ENCODE measurements around the gene CAV3. TPM values are rescaled to one million over a fixed set of nuclear protein-coding genes. Genes with fewer than 3 reads are reported as not detected.

Gene CAV3
- total RNA-seq, 1 experiment from 2014 or later, result not detected

- TF ChIP-seq REST (IDR thresholded peaks at IDR 0.05; ENCODE audit: low read depth) (no peak), POLR2AphosphoS5 (IDR thresholded peaks at IDR 0.05; ENCODE audit: low read depth, low read length) (no peak), SRF (IDR thresholded peaks at IDR 0.05; ENCODE audit: low read depth) (no peak), CEBPB (IDR thresholded peaks at IDR 0.05; ENCODE audit: low read depth) (no peak), ZFX (IDR thresholded peaks at IDR 0.05) (no peak), EZH2phosphoT487 (IDR thresholded peaks at IDR 0.05; ENCODE audit: borderline replicate concordance) (no peak), CBX3 (IDR thresholded peaks at IDR 0.05; ENCODE audit: low read depth) (no peak), YY1 (IDR thresholded peaks at IDR 0.05; ENCODE audit: extremely low read depth, insufficient replicate concordance, low read depth, low read length) (no peak), MAX (IDR thresholded peaks at IDR 0.05) (no peak), SIN3A (IDR thresholded peaks at IDR 0.05; ENCODE audit: low read depth) (no peak), POLR2A (IDR thresholded peaks at IDR 0.05; ENCODE audit: borderline replicate concordance, extremely low read depth, insufficient read depth, insufficient read length) (no peak), FOSL1 (IDR thresholded peaks at IDR 0.05; ENCODE audit: low read depth) (no peak), RAD21 (IDR thresholded peaks at IDR 0.05; ENCODE audit: low read depth) (no peak), SP1 (IDR thresholded peaks at IDR 0.05; ENCODE audit: low read depth) (no peak)
- TF ChIP-seq, protein P1, sequence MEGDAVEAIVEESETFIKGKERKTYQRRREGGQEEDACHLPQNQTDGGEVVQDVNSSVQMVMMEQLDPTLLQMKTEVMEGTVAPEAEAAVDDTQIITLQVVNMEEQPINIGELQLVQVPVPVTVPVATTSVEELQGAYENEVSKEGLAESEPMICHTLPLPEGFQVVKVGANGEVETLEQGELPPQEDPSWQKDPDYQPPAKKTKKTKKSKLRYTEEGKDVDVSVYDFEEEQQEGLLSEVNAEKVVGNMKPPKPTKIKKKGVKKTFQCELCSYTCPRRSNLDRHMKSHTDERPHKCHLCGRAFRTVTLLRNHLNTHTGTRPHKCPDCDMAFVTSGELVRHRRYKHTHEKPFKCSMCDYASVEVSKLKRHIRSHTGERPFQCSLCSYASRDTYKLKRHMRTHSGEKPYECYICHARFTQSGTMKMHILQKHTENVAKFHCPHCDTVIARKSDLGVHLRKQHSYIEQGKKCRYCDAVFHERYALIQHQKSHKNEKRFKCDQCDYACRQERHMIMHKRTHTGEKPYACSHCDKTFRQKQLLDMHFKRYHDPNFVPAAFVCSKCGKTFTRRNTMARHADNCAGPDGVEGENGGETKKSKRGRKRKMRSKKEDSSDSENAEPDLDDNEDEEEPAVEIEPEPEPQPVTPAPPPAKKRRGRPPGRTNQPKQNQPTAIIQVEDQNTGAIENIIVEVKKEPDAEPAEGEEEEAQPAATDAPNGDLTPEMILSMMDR (IDR thresholded peaks at IDR 0.05 in 2 of 3, conservative IDR thresholded peaks at IDR 0.05 in 1 of 3; ENCODE audit: borderline replicate concordance in 1 of 3, insufficient read depth in 1 of 3, low read depth in 2 of 3, low read length in 2 of 3), result no peak
Observed at GRCh38 chr3:8756671-8757070, 23.1 kb downstream of the CAV3 start (continued).
